ENCODE measurements around the gene PHLPP1. TPM values are rescaled to one million over a fixed set of nuclear protein-coding genes. Genes with fewer than 3 reads are reported as not detected.
A peak's percentile ranks its signal among the peaks of the same experiment; 100 is the strongest.

PHLPP1 gene
- total RNA-seq, 1 experiment from 2014 or later, result 39.9 TPM

- no peaks in the 10 kb centered on the region for H3K4me1 ChIP-seq (ENCODE audit: insufficient read depth, low read length)
- DNase-seq, result no peak
- no peak overlapping the region for H3K56ac ChIP-seq (ENCODE audit: insufficient read length, low read depth, low read length)
- no peak overlapping the region for H3T11ph ChIP-seq (ENCODE audit: low read length)
- H2BK5ac ChIP-seq (ENCODE audit: insufficient read length, low read length), result no peak overlapping the region
- H4K91ac ChIP-seq (ENCODE audit: insufficient read length, low read depth, low read length), result no peak overlapping the region
- H4K5ac ChIP-seq (ENCODE audit: insufficient read length, low read depth, low read length), result no peak overlapping the region
- no peak overlapping the region for H2BK15ac ChIP-seq (ENCODE audit: low read depth, low read length)
- H3K4ac ChIP-seq (ENCODE audit: low read depth, low read length), result no peak overlapping the region
- Mint-ChIP-seq H3K4me1 (peaks cover 0 to 8% of the 10 kb centered on the region in 2 experiments; a peak in 3 of 4 replicates), H3K9me3 (no peaks in the 10 kb centered on the region), H3K4me3 (no peak overlapping the region), H3K27ac (peak overlapping the region in 1 of 3 experiments; percentile 63; a peak in 1 of 7 replicates), H3K27me3 (ENCODE audit: low read depth) (peaks cover 3% of the 10 kb centered on the region; the same call in 1 of the 2 replicates), H3K36me3 (ENCODE audit: insufficient read depth in 1 of 3, low read depth in 3 of 3) (peaks cover 0 to 10% (median 9%) of the 10 kb centered on the region in 3 experiments; a peak in 3 of 7 replicates)
- WGBS (ENCODE audit: extremely low coverage, insufficient read length, low lambda C conversion rate), result no CpG with 5 or more reads among the region's 11 CpGs
- H3K23me2 ChIP-seq (ENCODE audit: insufficient read length, low read depth, low read length, poor library complexity, severe bottlenecking), result no peaks in the 10 kb centered on the region
- no peak overlapping the region for H2BK20ac ChIP-seq (ENCODE audit: low read depth, low read length, poor library complexity, severe bottlenecking)
- H2AK5ac ChIP-seq (ENCODE audit: insufficient read length, low read length), result no peak overlapping the region
- H3K79me1 ChIP-seq (ENCODE audit: insufficient read depth, low read depth, low read length, poor library complexity, severe bottlenecking), result no peaks in the 10 kb centered on the region
- H3K23ac ChIP-seq (ENCODE audit: insufficient read length, low read depth, low read length), result no peak overlapping the region
- no peak overlapping the region for H2BK120ac ChIP-seq (ENCODE audit: low read depth, low read length, poor library complexity, severe bottlenecking)
- no peak overlapping the region for H3K27ac ChIP-seq (ENCODE audit: insufficient read length, low read depth, low read length)
- H4K20me1 ChIP-seq (ENCODE audit: control insufficient read depth, insufficient read depth, insufficient read length), result no peaks in the 10 kb centered on the region
- no peaks in the 10 kb centered on the region for H3K79me2 ChIP-seq (ENCODE audit: insufficient read depth, low read length)
- H2AFZ ChIP-seq (ENCODE audit: low read length), result no peak overlapping the region
- H3K9ac ChIP-seq (ENCODE audit: extremely low read depth, insufficient read length, low read length), result no peak overlapping the region
- no peaks in the 10 kb centered on the region for H3K27me3 ChIP-seq (ENCODE audit: insufficient read depth, low read length)
- H3K9me3 ChIP-seq (ENCODE audit: control insufficient read depth, low read depth, low read length), result no peaks in the 10 kb centered on the region
- TF ChIP-seq CTCF (conservative IDR thresholded peaks at IDR 0.05), result no peak
- H2BK12ac ChIP-seq (ENCODE audit: insufficient read length, low read depth, low read length), result no peak overlapping the region
- H3K14ac ChIP-seq (ENCODE audit: insufficient read depth, low read length), result no peak overlapping the region
- H4K8ac ChIP-seq (replicated peaks; ENCODE audit: insufficient read length, low read depth, low read length), result no peak overlapping the region
- H3K4me2 ChIP-seq (ENCODE audit: insufficient read depth, insufficient read length, low read length), result no peak overlapping the region
- H3K18ac ChIP-seq (ENCODE audit: insufficient read length, low read depth, low read length), result no peak overlapping the region
Observed at GRCh38 chr18:62984656-62985315, 269.4 kb downstream of the PHLPP1 start.

Data from H9 (cell line).